DND-41 (cell line): ENCODE results near the gene CAPN2.
"Not testable (repeated sequence)": the region's sequence is repeated elsewhere in the genome, so short reads cannot be mapped to it uniquely, and the experiment has no call there.

Experiments used
- ATAC-seq: fragments of 200-7000 bp; cut with Tn5 transposase; 3 replicates; pipeline ENCODE4 v1.9.1; 2021; ENCODE audit warnings: low read depth; ENCODE audit not compliant: insufficient read depth
- DNase-seq: peaks from one replicate; pipeline ENCODE4 v3.0.0-alpha.2; 2020
- H2AFZ ChIP-seq: 2 replicates; pipeline ENCODE4 v1.6.0; 2012; ENCODE audit warnings: low read depth, low read length
- H3K27ac ChIP-seq: 2 replicates; pipeline ENCODE4 v1.5.1; 2012; ENCODE audit warnings: low read length, inconsistent platforms
- H3K27me3 ChIP-seq: fragments of 200-600 bp; sonication (generic); 2 replicates; pipeline ENCODE4 v1.6.0; 2012; ENCODE audit warnings: low read length, mild to moderate bottlenecking, inconsistent platforms; ENCODE audit not compliant: insufficient read depth, poor library complexity
- H3K36me3 ChIP-seq: 2 replicates; pipeline ENCODE4 v1.5.1; 2012; ENCODE audit warnings: low read length, inconsistent platforms; ENCODE audit not compliant: insufficient read depth
- H3K4me1 ChIP-seq: 2 replicates; pipeline ENCODE4 v1.5.1; 2012; ENCODE audit warnings: mild to moderate bottlenecking, low read length; ENCODE audit not compliant: insufficient read depth
- H3K4me2 ChIP-seq: 2 replicates; pipeline ENCODE4 v1.6.0; 2012; ENCODE audit warnings: mild to moderate bottlenecking, moderate library complexity, low read length, inconsistent platforms; ENCODE audit not compliant: insufficient read depth
- H3K4me3 ChIP-seq, 2 experiments: fragments of 200-600 bp in 1 of 2; shearing (Covaris generic) in 1 of 2; 2 replicates each; pipeline ENCODE4 v1.5.1; 2012 to 2016; ENCODE audit warnings: inconsistent platforms in 2 of 2, low read length in 2 of 2, mild to moderate bottlenecking in 2 of 2, low read depth in 1 of 2, moderate library complexity in 1 of 2
- H3K79me2 ChIP-seq: 2 replicates; pipeline ENCODE4 v1.6.0; 2012; ENCODE audit warnings: low read length, inconsistent platforms; ENCODE audit not compliant: insufficient read depth
- H3K9ac ChIP-seq: 2 replicates; pipeline ENCODE4 v1.6.0; 2012; ENCODE audit warnings: low read depth, mild to moderate bottlenecking, inconsistent platforms, low read length, moderate library complexity
- H3K9me3 ChIP-seq: 2 replicates; pipeline ENCODE4 v1.5.1; 2012; ENCODE audit warnings: low read length, moderate library complexity, mild to moderate bottlenecking, inconsistent platforms; ENCODE audit not compliant: insufficient read depth, severe bottlenecking
- H4K20me1 ChIP-seq: 2 replicates; pipeline ENCODE4 v1.6.0; 2012; ENCODE audit warnings: low read length; ENCODE audit not compliant: insufficient read depth
- CTCF ChIP-seq: IDR thresholded peaks from 2 replicates; pipeline ENCODE4 v1.5.1; 2012; ENCODE audit warnings: borderline replicate concordance, low read length, moderate library complexity, mild to moderate bottlenecking; ENCODE audit not compliant: poor library complexity, severe bottlenecking; ENCODE audit errors: extremely low read depth
- EZH2 ChIP-seq: IDR thresholded peaks from 3 replicates; pipeline ENCODE4 v1.6.1; 2012; ENCODE audit warnings: borderline replicate concordance, low read depth, mild to moderate bottlenecking, moderate library complexity, low read length, inconsistent platforms; ENCODE audit not compliant: severe bottlenecking

CAPN2 gene

GRCh38 chr1:223731133-223731770, 18.9 kb downstream of the CAPN2 start:
- H3K36me3 ChIP-seq: no peaks in the 10 kb centered on the region
- no peak overlapping the region for H3K4me3 ChIP-seq
- no peaks in the 10 kb centered on the region for H3K9me3 ChIP-seq
- H3K27me3 ChIP-seq: peaks cover 8% of the 10 kb centered on the region
- no peak overlapping the region for H3K27ac ChIP-seq
- no peak for ATAC-seq
- no peak overlapping the region for H3K4me2 ChIP-seq
- H3K4me1 ChIP-seq: peaks cover 8% of the 10 kb centered on the region
- no peak overlapping the region for H2AFZ ChIP-seq
- no peak for TF ChIP-seq CTCF
- no peak for DNase-seq
- H4K20me1 ChIP-seq: no peaks in the 10 kb centered on the region
- H3K79me2 ChIP-seq: no peaks in the 10 kb centered on the region
- H3K9ac ChIP-seq: no peak overlapping the region

GRCh38 chr1:223732993-223733798, 20.9 kb downstream of the CAPN2 start:
- no peak overlapping the region for H3K4me3 ChIP-seq
- no peak overlapping the region for H3K27ac ChIP-seq
- H3K27me3 ChIP-seq: peaks cover 4% of the 10 kb centered on the region
- no peak for ATAC-seq
- H3K4me2 ChIP-seq: no peak overlapping the region
- TF ChIP-seq EZH2 (no peak), CTCF (no peak)
- no peaks in the 10 kb centered on the region for H3K36me3 ChIP-seq
- DNase-seq: no peak
- no peak overlapping the region for H2AFZ ChIP-seq
- H3K4me1 ChIP-seq: no peaks in the 10 kb centered on the region
- H3K9ac ChIP-seq: no peak overlapping the region
- no peaks in the 10 kb centered on the region for H3K9me3 ChIP-seq
- no peaks in the 10 kb centered on the region for H3K79me2 ChIP-seq
- no peaks in the 10 kb centered on the region for H4K20me1 ChIP-seq

GRCh38 chr1:223733898-223734852, 21.8 kb downstream of the CAPN2 start:
- no peak overlapping the region for H3K4me3 ChIP-seq
- H3K4me1 ChIP-seq: no peaks in the 10 kb centered on the region
- H3K36me3 ChIP-seq: no peaks in the 10 kb centered on the region
- no peaks in the 10 kb centered on the region for H3K9me3 ChIP-seq
- no peak for TF ChIP-seq CTCF
- TF ChIP-seq EZH2: no peak
- H3K27me3 ChIP-seq: peaks cover 8% of the 10 kb centered on the region
- no peak overlapping the region for H3K4me2 ChIP-seq
- DNase-seq (no peak), ATAC-seq (no peak)
- no peaks in the 10 kb centered on the region for H3K79me2 ChIP-seq
- H2AFZ ChIP-seq: no peak overlapping the region
- no peak overlapping the region for H3K27ac ChIP-seq
- H3K9ac ChIP-seq: no peak overlapping the region
- no peaks in the 10 kb centered on the region for H4K20me1 ChIP-seq

- not testable (repeated sequence) for H3K36me3 ChIP-seq, H3K9me3 ChIP-seq, H3K79me2 ChIP-seq, H3K27ac ChIP-seq, H3K4me1 ChIP-seq, H3K27me3 ChIP-seq, H2AFZ ChIP-seq, H3K4me2 ChIP-seq, H4K20me1 ChIP-seq, H3K9ac ChIP-seq, H3K4me3 ChIP-seq, ATAC-seq, DNase-seq
These were observed 24.3 kb downstream of the CAPN2 start for GRCh38 chr1:223736638-223737037.
